AG04449 (cell line): Measurements from ENCODE around the gene SLC23A2.
A peak's percentile ranks its signal among the peaks of the same experiment; 100 is the strongest.

Source experiments
- CTCF ChIA-PET: fragments of 350-600 bp; formaldehyde crosslinking; extraction: SDS; loops from one replicate; lab custom pipeline; 2021; ENCODE audit warnings: antibody characterized with exemption; lab: Yijun Ruan, JAX
- POLR2A ChIA-PET: fragments of 400-600, 350-600 bp; formaldehyde crosslinking; extraction: SDS; loops from one replicate; lab custom pipeline; 2020; ENCODE audit warnings: antibody characterized with exemption, inconsistent platforms; lab: Yijun Ruan, JAX
- DNase-seq: peaks from one replicate; pipeline ENCODE4 v3.0.0-alpha.2; 2010; ENCODE audit warnings: low read depth, low spot score
- H3K4me3 ChIP-seq: 2 replicates; pipeline ENCODE4 v1.5.1; 2011; ENCODE audit warnings: low read depth, mild to moderate bottlenecking, control low read depth, low read length
- TF ChIP-seq, protein P1 (sequence below): IDR thresholded peaks from one replicate; pipeline ENCODE4 v1.5.1; 2011; ENCODE audit warnings: mild to moderate bottlenecking, moderate library complexity, low read length, control low read depth, inconsistent platforms; ENCODE audit not compliant: insufficient read depth; ENCODE audit errors: missing control alignments

SLC23A2 gene

DNA sequence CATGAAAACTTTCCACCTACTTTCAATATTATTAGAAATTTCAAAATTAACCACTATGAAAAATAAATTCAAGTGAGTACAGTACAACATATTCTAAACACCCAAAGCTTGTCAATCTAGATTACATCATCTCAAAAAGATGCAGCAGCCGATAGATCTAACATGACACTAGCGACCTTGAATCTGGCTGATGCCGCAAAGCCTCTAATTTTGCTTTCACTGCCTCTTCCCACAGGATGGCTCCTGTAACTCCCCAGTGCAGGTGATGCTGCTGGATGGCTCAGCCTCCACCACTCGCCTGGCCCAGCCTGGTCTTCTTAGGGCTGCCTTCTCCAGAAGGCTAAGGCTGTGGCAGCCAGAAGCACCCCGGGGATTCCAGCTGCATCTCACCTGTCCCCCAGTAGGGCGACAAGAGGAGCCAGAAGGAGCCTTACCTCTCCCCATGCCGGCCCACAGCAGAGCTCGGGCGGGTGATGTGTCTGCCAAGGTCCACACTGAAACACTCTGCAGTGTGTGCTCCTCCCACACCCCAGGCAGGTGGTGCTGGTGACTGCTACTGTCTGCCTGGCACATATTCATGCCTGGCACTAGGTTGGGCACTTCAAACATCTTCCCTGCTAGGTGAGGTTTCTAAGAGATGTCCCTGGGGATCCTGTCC, 82.1 kb downstream of the SLC23A2 start:
- CTCF ChIA-PET, result interaction anchor here (1.9 kb wide), 1 partner anchor 37 kb away, joined by 10 read pairs; no protein-coding TSS in a partner anchor
- H3K4me3 ChIP-seq, result no peak overlapping the region
- POLR2A ChIA-PET, result no interaction called here
- TF ChIP-seq, protein P1, sequence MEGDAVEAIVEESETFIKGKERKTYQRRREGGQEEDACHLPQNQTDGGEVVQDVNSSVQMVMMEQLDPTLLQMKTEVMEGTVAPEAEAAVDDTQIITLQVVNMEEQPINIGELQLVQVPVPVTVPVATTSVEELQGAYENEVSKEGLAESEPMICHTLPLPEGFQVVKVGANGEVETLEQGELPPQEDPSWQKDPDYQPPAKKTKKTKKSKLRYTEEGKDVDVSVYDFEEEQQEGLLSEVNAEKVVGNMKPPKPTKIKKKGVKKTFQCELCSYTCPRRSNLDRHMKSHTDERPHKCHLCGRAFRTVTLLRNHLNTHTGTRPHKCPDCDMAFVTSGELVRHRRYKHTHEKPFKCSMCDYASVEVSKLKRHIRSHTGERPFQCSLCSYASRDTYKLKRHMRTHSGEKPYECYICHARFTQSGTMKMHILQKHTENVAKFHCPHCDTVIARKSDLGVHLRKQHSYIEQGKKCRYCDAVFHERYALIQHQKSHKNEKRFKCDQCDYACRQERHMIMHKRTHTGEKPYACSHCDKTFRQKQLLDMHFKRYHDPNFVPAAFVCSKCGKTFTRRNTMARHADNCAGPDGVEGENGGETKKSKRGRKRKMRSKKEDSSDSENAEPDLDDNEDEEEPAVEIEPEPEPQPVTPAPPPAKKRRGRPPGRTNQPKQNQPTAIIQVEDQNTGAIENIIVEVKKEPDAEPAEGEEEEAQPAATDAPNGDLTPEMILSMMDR, result no peak
- no peak for DNase-seq

DNA sequence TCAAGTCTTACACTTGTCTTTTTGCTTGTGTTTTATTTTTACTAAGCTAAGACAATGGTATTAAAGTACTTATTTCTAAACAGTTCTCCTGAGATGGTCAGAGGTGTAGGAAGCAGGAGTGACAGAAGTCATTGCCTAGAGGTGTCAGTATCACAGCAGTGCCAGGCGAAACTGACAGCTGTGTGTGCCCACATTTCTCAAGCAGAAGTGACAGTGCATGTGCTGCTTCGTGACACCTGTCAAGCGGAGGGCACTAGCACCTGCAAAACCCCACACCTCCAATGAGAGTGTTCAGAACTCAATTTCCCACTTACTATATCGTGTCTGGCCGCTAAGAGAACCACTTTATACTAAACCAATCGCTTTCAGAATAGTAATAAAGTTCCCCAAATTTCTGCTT, 82.8 kb downstream of the SLC23A2 start:
- H3K4me3 ChIP-seq, result no peak overlapping the region
- no peak for DNase-seq
- TF ChIP-seq, protein P1, result no peak
- ChIA-PET CTCF (interaction anchor here (0.7 to 2.2 kb wide), 3 partner anchors 11 to 44 kb away, joined by 3 to 10 read pairs (median 8); no protein-coding TSS in a partner anchor), POLR2A (no interaction called here)

DNA sequence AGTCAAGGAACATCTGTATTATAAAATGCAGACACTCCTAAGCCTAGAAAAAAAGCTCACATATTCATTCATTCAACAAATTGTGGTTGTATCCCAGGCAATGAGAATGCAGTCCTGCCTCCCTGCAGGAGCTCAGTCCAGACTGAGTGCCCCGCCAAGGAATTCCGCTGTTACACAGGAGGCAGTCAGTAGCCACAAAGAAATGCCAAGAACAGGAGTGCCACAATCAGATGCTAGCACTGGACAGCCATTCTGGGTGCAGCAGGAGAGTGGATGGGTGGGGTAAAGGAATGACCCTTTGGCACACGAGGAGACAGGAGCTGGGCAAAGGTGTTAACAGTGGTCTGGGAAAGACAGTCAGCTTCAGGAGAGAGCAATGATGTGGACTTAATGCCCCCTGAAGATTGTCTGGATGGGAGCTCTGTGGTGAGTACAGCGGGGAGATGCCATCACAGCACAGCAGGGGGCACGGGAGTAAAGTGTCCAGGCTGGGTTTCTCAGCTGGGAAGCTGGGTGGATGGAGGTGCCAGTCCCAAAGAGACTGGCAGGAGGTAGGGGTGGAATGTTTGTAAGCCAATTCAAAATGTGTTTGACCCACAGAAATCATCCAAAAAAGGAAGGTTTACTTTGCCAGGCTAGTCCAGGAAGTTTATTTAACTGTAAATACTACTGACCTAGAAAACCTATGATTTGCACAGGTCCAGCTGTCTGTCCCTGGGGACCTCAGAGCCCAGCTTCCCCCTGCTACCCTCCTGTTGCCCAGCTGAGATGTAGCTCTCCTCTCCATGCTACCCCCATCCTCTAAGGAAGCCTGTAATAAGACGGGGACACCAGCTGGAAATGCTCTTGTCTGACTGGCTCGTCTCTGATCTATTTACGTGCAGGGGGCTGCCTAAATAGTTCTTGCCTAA, 84.1 kb downstream of the SLC23A2 start:
- DNase-seq, result peak; percentile 14
- POLR2A ChIA-PET, result interaction anchor here (0.7 kb wide), 1 partner anchor 9 kb away, joined by 3 read pairs; no protein-coding TSS in a partner anchor
- CTCF ChIA-PET, result interaction anchor here (1.9 to 2.2 kb wide), 2 partner anchors 10 to 39 kb away, joined by 8 to 10 read pairs; no protein-coding TSS in a partner anchor

DNA sequence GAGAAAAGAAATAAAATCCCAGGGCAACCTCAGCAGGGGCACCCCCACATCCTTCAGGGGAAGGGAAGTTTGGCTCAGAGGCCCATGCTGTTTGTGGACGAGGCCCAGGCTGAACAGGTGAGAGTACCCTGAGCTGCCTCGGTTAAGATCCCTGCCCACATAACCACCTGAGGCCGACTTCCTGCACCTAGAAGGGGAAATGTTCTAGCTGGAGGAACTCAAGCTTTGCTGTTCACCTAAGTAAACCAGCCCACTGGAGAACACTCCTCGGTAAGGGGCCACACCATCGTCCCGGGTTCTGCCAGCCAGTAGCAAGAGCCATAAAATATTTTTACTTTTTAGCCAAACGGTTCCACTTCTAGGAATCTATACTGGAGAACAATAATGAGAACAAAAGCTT, 88.2 kb downstream of the SLC23A2 start:
- ChIA-PET CTCF (no interaction called here), POLR2A (no interaction called here)
- no peak for DNase-seq
- TF ChIP-seq, protein P1, result no peak
- no peak overlapping the region for H3K4me3 ChIP-seq

More for the DNA sequence above, 84.1 kb downstream of the SLC23A2 start:
- H3K4me3 ChIP-seq, result no peak overlapping the region
- TF ChIP-seq, protein P1, result no peak

DNA sequence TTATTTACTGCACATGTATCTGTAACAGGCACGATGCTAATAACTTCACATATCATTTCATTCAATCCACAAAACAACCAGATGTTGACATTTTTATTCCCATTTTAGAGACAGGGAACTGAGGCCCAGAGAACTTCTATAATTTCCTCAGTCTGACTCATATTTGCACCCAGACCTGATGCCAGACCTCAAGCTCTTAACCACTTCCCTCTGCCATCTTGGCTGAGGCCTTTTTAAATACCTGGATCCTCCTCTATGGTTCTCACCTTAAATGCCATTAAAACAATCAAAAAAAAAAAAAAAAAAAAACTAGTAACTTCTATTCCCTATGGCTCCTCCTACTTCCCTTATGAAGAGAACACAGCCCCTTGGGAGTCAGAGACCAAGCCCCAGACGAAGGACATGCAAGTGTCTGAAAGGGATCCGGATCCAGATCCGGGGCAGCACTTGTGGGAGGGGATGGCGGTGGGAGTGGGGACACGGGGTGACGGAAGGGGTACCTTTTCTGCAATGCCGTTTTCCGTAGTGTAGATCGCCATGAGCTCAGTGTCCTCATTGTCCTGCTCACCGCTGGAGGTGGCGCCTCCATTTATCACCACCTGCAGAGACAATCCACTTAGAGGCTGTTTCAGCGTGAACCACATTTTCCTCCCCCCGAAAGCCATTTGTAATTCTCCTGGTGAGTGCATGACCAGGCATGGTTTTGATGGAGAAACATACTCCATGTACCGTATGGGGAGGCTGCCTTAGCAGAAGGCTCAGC, 88.7 kb downstream of the SLC23A2 start:
- no peak for DNase-seq
- ChIA-PET CTCF (interaction anchor here (1.3 kb wide), 1 partner anchor 11 kb away, joined by 5 read pairs; no protein-coding TSS in a partner anchor), POLR2A (no interaction called here)
- no peak overlapping the region for H3K4me3 ChIP-seq
- TF ChIP-seq, protein P1, result no peak
